GM21737 (cell line): ENCODE results near the gene SATB1.

Experiments used
- ATAC-seq: cut with Tn5 transposase; IDR thresholded peaks from one replicate; pipeline ENCODE4 v1.9.1; 2021; ENCODE audit warnings: mild to moderate bottlenecking, moderate library complexity; ENCODE audit not compliant: unreplicated experiment

Gene SATB1

DNA sequence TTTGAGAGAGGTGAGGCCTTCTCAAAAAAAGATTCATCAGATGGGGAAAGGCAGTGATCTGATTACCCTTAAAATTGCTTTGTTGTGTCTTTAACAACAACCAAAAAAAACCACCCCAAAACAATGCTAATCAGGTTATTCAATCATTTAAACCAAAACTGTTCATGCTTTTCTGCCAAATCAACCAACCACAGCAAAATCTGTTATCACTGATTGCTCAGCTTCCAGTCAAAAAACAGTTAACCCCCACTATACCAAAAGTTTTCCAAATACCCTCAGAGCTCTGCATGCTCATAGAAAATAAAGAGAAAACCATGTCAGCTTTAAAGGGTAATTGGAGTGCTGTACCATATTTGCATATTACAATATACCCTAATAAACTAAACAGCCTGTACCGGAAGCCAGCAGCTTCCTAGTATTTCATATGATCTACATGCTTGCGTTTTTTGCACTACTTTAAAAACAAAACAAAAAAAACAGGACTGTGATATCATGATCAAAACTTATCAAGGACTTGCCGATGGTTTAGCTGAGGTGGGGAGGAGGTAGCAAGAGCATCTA, 22.8 kb downstream of the SATB1 start:
- no peak for ATAC-seq

DNA sequence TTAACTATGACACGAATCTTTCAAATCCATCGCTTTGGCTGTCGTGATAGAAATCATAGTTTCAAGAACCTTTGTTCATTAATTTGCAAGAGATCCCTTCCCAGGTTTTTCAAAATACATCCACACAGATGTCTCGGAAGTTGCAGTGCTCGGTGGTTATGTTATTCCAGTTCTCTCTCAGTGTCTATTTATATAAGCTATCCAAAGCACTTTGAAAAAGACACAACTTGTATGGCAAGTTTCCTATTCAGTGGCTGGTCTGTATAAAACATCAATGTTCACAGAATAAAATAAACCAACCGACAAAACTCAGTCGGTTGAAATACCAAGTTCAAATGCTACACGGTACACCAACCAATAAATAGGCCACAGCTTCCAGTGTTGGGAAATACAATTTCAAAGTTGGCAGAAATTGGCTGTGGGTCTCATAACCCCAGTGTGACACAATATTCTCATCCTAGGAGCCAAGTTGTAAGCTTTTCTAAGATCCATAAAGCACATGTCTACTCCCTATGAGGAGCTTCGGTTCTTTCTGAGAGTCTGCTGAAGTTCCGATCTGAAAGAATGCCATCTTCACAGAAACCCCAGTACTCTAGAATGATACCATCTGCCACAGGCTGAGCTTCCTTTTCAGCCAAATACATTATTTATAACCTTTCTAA, 23.7 kb downstream of the SATB1 start:
- ATAC-seq: no peak

DNA sequence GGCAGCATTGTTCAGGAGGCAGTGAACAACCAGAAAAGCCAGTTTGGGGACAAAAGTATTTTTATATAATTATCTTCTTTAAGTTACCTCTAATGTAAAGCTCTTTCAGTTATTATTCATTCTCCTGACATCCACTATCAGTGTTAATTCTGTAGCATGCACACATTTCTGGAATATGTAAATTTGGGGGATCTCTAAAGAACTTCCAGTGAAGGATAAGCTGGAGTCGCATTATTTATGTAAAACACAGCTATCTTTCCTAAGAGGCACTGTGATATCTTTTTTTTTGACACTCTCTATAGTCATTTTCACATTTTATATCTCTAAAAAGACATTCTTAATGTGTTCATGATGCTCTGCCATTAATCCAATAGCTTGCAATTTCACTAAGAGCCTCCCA, 26.7 kb downstream of the SATB1 start:
- ATAC-seq: no peak

DNA sequence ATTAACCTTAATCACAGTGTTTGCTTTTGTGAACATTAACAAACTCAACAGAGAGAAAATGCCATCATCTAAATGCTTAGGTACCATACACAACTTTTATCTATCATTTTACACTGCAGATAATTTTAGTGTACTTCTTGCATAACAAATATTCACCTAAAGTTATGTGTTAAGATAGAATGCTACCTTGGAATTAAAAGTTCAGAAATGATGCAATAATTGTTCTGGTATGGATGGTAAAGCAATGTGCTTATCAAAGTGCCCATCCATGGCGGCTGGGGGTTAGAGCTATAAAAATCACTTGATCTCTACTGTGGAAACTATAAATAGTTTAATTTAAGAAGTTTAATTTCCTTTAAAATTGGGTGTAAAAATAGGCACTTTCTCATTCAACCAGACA, 28.7 kb downstream of the SATB1 start:
- no peak for ATAC-seq

DNA sequence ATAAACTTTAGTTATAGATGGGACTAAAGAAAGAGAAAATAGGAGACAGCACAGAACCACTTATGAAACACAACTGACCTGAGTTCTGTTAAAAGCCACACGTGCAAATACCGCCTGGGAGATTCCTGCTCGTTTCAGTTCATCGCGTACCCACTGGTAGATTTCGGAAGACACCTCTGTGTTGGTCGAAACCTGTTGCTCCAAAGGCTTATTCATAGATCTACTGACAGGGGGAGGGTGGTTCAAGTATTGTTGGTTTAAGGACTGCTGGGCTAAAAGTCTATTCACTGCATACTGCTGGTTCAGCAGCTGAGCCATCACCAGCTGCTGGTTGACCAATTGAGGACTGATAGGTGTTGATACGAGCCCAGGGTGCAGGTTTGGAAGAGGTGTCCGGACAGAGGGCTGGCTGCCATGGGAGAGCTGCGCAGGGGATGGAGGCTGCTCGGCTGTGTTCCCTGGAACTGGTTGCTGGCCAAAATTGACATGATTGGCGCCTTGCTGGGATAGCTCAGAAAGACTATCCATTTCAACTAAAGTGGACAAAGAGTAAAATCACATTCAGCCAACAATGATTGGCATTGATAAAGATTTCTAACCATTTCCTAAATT, 30.6 kb downstream of the SATB1 start:
- no peak for ATAC-seq

DNA sequence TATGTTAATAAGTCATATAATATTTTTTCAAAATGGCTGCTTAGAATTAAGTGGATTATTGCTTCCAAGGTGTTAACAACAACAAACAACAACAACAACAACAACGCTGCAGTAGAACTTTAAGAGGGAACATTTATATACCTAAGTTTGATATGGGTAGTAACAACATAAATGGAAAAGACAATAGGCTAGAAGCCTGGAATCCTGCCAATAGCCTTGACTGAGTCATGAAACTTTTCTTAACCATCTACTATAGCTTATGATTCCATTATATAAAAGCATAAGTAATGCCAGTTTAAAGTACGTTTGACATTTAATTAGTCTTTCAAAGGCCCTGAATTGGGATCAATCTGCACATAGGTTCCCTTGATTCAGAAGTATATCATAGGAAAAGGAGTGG, 31.2 kb downstream of the SATB1 start:
- no peak for ATAC-seq

DNA sequence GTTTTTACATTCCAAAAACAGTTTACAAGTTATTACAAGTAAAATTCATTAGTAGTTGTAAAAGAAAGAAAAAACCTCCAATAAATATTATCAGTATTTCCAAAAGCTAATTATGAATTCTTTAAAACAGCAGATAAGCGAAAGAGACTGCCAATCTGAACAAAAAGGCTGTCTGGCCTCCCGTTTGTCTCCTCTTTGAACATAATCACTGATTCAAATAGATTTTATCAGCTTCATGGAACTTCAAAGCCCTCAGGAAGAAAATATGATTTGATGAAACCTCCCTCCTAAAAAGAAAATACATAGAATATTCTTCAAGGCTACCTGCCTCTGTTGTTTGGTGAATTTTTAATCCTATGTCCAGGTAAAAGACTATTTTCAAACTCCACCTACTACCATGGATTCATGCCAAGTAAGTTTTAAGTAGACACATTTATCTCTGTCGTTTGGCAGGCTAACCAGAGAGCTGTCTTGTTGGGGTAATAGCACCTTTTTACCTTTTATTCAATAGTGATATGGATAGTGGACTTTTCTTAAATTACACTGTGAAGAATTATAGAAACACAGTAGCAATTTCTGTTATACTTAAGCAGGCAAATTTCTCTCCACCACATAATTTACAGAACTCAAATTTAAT, 35.0 kb downstream of the SATB1 start:
- no peak for ATAC-seq

DNA sequence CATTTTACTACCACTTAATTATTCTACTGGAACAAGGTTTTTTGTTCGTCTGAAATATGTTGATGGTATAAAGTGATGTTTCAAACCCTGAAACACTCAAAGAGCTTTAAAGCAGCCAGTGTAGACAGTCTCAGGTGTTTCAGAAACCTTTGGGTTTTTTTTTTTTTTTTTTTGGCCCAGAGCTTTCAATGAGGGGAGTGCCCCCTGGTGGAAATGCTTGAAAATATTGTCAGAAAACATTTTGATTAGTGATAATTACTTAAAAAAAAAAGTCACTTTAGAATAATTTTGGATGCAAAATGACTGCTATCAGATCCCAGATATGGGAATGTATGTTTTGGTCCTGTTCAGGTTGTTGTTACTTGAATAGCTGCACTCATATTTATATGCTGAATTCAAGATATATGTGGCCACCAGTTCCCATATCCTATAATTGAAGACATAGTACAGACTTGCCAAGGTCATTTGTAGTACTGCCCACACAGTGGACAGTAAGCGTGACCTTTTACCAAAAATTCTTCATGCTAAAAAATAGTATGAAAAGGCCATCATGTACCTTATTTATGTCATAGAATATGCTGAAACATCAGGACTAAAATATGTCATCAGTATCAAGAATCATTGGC, 35.9 kb downstream of the SATB1 start:
- ATAC-seq: no peak

DNA sequence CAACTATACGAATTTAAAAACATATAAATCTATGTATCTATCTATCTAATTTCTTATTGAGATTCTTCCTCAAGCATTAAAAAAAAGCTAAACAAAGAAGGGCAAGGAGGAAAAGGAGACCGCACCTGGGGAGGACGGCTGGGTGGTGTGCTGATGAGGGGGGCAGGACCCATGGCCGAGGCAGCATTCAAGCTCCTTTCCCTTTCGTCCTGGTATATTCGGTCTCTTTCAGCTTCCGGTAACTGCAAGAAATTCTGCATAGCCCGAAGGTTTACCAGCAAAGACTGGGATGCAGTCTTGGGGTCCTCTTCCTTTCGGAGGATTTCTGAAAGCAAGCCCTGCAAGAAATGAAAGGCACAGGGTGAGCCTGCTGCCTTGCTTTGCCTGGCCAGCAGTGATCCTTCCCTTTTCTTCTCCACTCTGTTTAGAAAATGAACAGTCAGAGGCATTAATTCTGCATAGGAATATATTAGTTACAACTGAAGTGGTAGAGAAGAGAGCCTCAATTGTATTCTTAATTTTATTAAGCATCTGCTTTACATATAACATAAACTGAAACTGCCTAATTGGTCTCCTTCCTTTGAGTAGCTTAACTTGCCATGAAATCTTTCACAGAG, 38.8 kb downstream of the SATB1 start:
- no peak for ATAC-seq

DNA sequence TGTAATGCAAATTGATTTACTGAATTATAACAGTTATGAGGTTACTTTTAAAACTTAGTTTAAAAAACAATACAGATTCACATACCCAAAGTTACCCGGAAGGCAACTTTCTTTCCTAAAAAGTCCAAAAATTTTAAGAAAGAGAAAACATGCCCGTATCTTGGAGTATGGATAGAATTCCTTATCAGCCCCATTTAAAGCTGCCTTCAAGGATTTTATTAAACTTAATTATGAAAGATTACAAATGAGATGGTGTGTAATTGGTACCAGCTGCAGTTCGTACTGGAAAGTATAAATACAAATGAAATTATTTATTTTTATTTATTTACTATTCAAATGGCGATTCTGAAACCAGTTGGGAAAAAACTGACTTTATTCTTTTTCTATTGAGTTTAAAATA, 39.4 kb downstream of the SATB1 start:
- no peak for ATAC-seq

DNA sequence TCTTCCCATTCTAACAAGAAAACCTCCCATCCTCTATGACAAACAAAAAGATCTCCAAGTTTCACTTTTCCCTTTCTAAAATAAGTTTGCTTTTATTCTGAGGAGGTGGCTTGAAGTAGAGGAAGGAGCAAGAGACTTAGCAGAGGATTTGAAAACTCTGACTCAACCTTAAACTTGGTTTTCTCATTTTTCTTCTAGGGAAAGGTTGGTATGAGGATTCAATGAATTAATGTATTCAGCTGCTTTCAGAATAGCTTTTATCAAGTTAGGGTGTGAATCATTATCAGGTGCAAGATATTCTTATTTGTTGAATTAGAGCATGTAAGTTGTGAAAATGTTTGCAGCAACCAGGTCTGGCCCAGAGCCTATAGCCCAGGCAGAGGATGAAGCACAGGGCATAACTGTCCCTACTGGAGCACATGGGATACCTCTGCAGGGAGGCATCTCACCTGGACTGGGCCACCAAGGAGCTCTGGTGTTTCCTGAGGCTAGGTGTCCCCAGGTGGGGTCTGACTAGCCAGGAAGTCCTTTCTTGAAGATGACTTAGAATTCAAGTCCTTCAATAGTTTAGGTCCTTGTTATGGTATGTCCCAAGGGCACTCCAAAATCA, 42.3 kb downstream of the SATB1 start:
- ATAC-seq: no peak

DNA sequence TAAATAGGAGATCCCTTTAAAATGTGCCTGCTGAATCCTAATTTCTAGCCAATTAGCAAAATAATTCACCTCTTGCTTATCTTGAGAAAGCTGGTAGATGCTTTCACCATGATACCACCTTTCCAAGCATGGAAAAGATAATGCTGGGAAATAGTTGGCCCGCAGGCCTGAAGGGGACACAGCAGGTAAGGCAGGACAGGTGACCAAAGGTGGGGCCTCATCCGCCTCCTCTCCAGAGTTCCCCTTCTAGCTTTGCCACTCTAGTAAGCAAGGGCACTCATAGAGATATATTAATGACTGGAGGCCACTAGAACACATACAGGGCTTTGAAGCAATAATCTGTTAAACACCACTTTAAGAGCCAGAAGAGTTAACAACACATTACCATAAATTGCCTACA, 45.5 kb downstream of the SATB1 start:
- ATAC-seq: no peak

DNA sequence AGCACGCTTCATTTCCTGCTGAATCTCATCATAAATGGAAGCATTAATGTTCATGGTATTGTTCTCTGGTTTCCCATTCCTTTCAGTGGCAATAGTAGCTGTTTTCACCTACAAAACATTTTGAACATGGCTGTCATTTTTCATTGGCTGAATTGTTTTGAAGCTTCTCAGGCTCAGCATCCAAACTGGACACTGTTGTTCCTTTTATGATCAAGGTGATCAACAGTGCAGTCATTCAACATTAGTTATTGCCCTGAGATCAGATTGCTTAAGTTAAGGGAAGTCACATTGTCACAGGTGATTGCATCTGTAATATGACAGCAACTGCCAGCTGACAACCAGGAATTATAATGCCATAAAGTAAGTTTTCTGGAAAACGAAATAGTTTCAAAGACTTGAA, 46.9 kb downstream of the SATB1 start:
- ATAC-seq: no peak

DNA sequence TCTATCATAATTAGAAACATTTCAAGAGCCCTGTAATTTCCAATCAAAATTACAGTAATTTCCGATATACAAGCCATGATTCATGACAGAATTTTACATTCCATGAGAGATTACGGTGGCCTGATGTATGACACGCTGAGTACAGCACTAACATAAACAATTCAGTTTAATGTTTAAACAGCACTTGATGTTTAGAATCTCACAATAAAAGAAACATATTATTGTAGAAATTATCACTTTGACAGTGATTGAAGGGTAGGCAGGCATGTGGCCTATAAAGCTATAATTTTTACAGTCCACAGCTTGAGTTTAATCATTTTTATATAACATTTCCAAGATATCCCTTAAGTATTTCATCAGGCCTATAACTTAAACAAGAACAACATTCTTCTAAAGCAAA, 48.5 kb downstream of the SATB1 start:
- ATAC-seq: no peak

DNA sequence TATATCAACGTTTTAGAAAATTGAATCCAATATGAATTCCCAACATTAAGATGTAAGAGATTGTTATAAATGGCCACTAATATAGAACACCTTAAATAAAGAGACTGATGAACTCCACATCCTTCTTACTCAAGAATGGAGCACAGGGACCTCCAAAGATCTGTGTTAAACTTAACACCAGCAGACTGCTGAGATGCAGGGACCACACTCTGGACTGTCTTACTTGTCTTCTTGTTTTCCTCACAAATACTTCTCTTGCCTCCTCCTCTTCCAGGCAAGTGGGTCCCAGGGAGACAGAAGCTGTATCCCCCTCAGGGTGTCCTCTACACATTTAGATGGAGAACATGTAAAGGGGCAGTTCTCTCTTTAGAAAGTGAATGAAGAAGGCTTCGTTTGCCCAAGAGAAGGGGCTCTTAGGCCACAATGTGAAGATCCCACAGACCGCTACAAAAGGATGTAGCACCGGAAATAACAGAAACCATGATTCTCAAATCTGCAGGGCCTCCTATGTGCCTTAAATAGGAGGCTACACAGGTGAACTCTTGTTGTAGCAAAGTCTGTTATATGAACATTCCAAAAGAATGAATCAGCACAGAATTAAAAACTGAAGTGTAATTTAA, 52.2 kb downstream of the SATB1 start:
- no peak for ATAC-seq

DNA sequence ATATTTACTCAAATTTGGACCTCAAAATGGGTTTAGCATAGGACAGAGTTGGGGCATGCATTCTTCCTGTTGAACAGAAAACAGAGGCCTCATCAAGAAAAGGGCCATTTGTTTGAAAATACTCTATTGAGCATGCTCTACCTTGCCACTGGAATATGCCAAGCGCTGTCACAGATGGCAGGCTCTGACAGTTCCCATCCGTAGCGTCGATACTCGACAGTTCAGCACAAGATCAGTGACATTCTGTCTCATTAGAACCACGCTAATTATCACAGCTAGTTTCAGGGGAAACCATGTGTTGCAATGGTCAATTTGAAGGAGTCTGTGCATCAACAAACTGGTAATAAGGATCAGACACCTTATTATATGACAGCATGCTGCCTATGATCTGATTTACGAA, 54.5 kb downstream of the SATB1 start:
- no peak for ATAC-seq

DNA sequence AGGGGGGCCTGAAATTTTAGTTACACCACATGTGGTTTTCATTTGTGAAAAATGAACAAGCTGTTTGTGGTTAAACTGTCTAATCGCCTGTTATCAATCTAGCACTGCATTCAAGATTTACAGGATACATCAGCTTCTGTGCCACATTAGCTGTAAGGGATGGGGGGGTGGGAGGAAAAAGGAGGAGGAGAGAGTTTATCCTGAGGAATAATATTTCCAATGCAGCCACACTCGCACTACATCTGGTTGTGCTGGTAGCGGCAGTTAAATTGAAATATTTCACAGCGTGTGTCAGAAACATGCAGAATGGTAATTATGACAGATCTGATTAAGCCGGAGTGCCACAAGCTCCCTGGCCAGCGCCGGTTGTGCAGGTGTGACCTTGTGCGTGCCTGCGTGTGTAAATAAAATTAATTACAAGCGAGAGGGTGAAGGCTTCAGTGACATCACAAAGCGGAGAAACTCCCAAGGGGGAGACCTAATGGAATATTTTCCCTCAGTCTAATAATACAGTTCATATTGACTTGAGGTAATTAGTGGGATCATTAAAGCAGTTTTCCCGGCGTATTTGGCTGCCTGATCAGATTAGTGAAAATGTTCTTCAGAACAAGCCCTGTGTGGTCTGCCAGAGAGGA, 55.5 kb downstream of the SATB1 start:
- ATAC-seq: no peak

DNA sequence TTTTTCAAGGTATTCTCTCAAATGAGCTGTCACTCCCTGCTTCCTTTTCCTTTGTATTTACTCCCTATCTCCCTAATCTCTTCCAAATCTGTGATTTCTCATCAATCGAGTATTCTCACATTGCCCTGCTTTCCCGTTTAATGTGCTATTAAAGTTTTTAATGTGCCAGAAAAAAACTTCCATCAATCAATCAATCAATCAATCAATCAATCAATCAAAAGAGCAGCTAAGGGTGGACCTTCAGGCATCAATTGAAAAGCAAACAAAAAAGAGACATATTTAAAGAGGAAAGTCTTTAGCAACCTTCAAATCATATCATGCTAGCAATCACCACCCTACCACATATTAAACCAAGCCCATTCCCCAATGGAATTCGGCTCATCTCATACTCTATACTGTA, 58.9 kb downstream of the SATB1 start:
- ATAC-seq: no peak

DNA sequence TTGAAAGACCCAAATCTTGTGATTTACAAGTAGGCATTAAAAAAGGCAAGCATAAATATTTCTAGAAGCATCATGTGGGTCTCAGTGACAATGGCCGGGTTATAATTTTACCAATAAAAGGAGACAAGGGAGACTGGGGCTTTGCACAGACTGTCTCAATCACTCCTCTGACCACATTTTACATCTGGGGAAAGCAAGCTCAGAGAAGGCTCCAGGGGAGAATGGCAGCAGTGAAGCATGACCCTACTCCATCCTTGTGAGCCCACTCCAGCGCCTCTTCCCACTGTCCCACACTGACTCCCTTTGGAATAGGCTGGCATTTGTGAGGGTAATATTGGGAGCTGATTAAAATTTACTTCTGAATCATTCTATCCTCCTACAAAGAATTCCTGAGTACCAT, 61.8 kb downstream of the SATB1 start:
- ATAC-seq: no peak

DNA sequence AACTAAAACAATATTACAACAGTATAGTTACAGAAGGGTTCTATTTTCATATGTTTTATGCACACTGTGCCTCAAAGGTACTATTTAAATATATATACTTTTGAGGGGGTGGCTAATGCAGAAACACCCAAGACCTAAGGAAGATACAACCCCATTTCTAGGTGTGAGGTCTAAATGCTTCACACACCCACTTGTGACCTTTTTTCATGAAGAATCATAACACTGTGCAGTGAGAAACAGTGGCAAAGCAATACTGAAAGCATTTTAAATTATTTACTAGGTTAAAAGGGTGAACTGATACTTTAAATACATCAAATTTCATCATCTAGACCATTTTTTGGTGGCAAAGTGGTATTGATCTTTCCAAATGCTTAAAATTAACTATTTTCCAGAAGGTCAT, 67.4 kb downstream of the SATB1 start:
- ATAC-seq: no peak
